Uterus (tissue), 2 donors: ENCODE results near the gene EXD1.

Source experiments
- POLR2A ChIP-seq, 2 donors: fragments of 450-650 bp; IDR thresholded peaks; one replicate each; pipeline ENCODE4 v1.6.1; 2016; ENCODE audit warnings: antibody characterized with exemption in 2 of 2, mild to moderate bottlenecking in 1 of 2, moderate library complexity in 1 of 2
- TF ChIP-seq, protein P1 (sequence below), 4 experiments: fragments of 200-600 bp in 2 of 4; fragments of 450-650 bp in 2 of 4; sonication (generic) in 2 of 4; IDR thresholded peaks; one replicate each; pipeline ENCODE4 v1.5.1; 2016 to 2019; ENCODE audit warnings: antibody characterized with exemption in 4 of 4, mild to moderate bottlenecking in 2 of 4, moderate library complexity in 1 of 4

DNA sequence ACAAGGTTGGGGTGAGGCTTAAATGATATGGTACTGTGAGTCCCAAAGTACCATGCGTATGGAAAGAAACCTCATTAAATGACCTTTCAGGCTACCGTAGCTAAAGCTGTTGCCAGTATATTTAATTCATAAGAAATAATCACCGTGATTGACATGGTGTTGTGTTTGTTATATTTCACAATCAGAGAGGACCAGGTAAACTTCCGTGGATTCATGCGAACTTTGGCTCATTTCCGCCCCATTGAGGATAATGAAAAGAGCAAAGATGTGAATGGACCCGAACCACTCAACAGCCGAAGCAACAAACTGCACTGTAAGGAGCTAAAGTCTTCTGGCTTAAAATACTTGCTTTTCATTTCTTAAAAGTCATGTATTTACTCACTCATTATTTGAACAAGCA lies 32.0 kb upstream of the EXD1 start:
- TF ChIP-seq POLR2A (IDR thresholded peaks at IDR 0.05), result no peak
- TF ChIP-seq, protein P1, sequence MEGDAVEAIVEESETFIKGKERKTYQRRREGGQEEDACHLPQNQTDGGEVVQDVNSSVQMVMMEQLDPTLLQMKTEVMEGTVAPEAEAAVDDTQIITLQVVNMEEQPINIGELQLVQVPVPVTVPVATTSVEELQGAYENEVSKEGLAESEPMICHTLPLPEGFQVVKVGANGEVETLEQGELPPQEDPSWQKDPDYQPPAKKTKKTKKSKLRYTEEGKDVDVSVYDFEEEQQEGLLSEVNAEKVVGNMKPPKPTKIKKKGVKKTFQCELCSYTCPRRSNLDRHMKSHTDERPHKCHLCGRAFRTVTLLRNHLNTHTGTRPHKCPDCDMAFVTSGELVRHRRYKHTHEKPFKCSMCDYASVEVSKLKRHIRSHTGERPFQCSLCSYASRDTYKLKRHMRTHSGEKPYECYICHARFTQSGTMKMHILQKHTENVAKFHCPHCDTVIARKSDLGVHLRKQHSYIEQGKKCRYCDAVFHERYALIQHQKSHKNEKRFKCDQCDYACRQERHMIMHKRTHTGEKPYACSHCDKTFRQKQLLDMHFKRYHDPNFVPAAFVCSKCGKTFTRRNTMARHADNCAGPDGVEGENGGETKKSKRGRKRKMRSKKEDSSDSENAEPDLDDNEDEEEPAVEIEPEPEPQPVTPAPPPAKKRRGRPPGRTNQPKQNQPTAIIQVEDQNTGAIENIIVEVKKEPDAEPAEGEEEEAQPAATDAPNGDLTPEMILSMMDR (IDR thresholded peaks at IDR 0.05), result no peak
